ENCODE results near the gene RNF212.
"Not testable (repeated sequence)": the region's sequence is repeated elsewhere in the genome, so short reads cannot be mapped to it uniquely, and the experiment has no call there.

RNF212 gene

GRCh38 chr4:1113311-1114009, at the start of gene RNF212:
Gene RNF212 (minus strand): TSS chr4:1113564. CDS start chr4:1113464, 100 bp downstream.
- no peak for DNase-seq (ENCODE audit: low read depth in 1 of 2, low spot score in 1 of 2)

GRCh38 chr4:1160351-1160750, 47.0 kb upstream of the RNF212 start:
- DNase-seq (ENCODE audit: low read depth in 1 of 2, low spot score in 1 of 2) = no peak

- no peak for DNase-seq (ENCODE audit: low read depth in 1 of 2, low spot score in 1 of 2)
Observed at GRCh38 chr4:1156069-1156468, 42.7 kb upstream of the RNF212 start.

GRCh38 chr4:1155314-1155713, 42.0 kb upstream of the RNF212 start:
- DNase-seq (ENCODE audit: low read depth in 1 of 2, low spot score in 1 of 2) = no peak

- no peak for DNase-seq (ENCODE audit: low read depth in 1 of 2, low spot score in 1 of 2)
Observed at GRCh38 chr4:1154523-1155182, 41.3 kb upstream of the RNF212 start.

- no peak for DNase-seq (ENCODE audit: low read depth in 1 of 2, low spot score in 1 of 2)
Observed at GRCh38 chr4:1154126-1154522, 40.8 kb upstream of the RNF212 start.

GRCh38 chr4:1153567-1154090, 40.3 kb upstream of the RNF212 start:
- DNase-seq (ENCODE audit: low read depth in 1 of 2, low spot score in 1 of 2) = no peak

GRCh38 chr4:1152290-1152689, 38.9 kb upstream of the RNF212 start:
- DNase-seq (ENCODE audit: low read depth in 1 of 2, low spot score in 1 of 2) = no peak

- DNase-seq (ENCODE audit: low read depth in 1 of 2, low spot score in 1 of 2) = no peak
Observed at GRCh38 chr4:1151541-1151940, 38.2 kb upstream of the RNF212 start.

- DNase-seq (ENCODE audit: low read depth in 1 of 2, low spot score in 1 of 2) = no peak
Observed at GRCh38 chr4:1150875-1151274, 37.5 kb upstream of the RNF212 start.

- no peak for DNase-seq (ENCODE audit: low read depth in 1 of 2, low spot score in 1 of 2)
Observed at GRCh38 chr4:1139860-1140259, 26.5 kb upstream of the RNF212 start.

- DNase-seq (ENCODE audit: low read depth in 1 of 2, low spot score in 1 of 2) = no peak
Observed at GRCh38 chr4:1137850-1138249, 24.5 kb upstream of the RNF212 start.

- no peak for DNase-seq (ENCODE audit: low read depth in 1 of 2, low spot score in 1 of 2)
Observed at GRCh38 chr4:1137063-1137776, 23.9 kb upstream of the RNF212 start.

GRCh38 chr4:1136048-1136447, 22.7 kb upstream of the RNF212 start:
- DNase-seq (ENCODE audit: low read depth in 1 of 2, low spot score in 1 of 2) = no peak

GRCh38 chr4:1133033-1133432, 19.7 kb upstream of the RNF212 start:
- DNase-seq (ENCODE audit: low read depth in 1 of 2, low spot score in 1 of 2) = no peak

- peak; percentile 49 to 55 for DNase-seq (ENCODE audit: low read depth in 1 of 2, low spot score in 1 of 2)
Observed at GRCh38 chr4:1130316-1131186, 17.2 kb upstream of the RNF212 start.

GRCh38 chr4:1126506-1126905, 13.1 kb upstream of the RNF212 start:
- no peak for DNase-seq (ENCODE audit: low read depth in 1 of 2, low spot score in 1 of 2)

- DNase-seq (ENCODE audit: low read depth in 1 of 2, low spot score in 1 of 2) = not testable (repeated sequence)
Observed at GRCh38 chr4:1125466-1125865, 12.1 kb upstream of the RNF212 start.

GRCh38 chr4:1124818-1125217, 11.5 kb upstream of the RNF212 start:
- DNase-seq (ENCODE audit: low read depth in 1 of 2, low spot score in 1 of 2) = no peak

GRCh38 chr4:1122505-1122904, 9.1 kb upstream of the RNF212 start:
- DNase-seq (ENCODE audit: low read depth in 1 of 2, low spot score in 1 of 2) = no peak

GRCh38 chr4:1116838-1117237, 3.5 kb upstream of the RNF212 start:
- no peak for DNase-seq (ENCODE audit: low read depth in 1 of 2, low spot score in 1 of 2)
